Mesothelial cell of epicardium (in vitro differentiated cells): Measurements from ENCODE around the gene TP73. TPM values are rescaled to one million over a fixed set of nuclear protein-coding genes. Genes with fewer than 3 reads are reported as not detected.
"Not testable (repeated sequence)": the region's sequence is repeated elsewhere in the genome, so short reads cannot be mapped to it uniquely, and the experiment has no call there.

Experiments
- DNase-seq, 2 experiments: peaks; one replicate each; pipeline ENCODE4 v3.0.0; 2021; ENCODE audit warnings: low spot score in 2 of 2; ENCODE audit not compliant: unreplicated experiment in 2 of 2
- H3K27ac Mint-ChIP-seq: 2 replicates; pipeline ENCODE4 v1.8.0; 2021; ENCODE audit warnings: mixed read lengths
- H3K27me3 Mint-ChIP-seq: 2 replicates; pipeline ENCODE4 v1.8.0; 2021; ENCODE audit warnings: low read depth, mixed read lengths
- H3K36me3 Mint-ChIP-seq: 2 replicates; pipeline ENCODE4 v1.8.0; 2021; ENCODE audit warnings: mixed read lengths
- H3K4me1 Mint-ChIP-seq: 2 replicates; pipeline ENCODE4 v1.8.0; 2021; ENCODE audit warnings: mixed read lengths
- H3K4me3 Mint-ChIP-seq: 2 replicates; pipeline ENCODE4 v1.8.0; 2021; ENCODE audit warnings: mild to moderate bottlenecking, moderate library complexity, mixed read lengths
- H3K9me3 Mint-ChIP-seq: 2 replicates; pipeline ENCODE4 v1.8.0; 2021; ENCODE audit warnings: mixed read lengths
- total RNA-seq: library from RNA; stranded (reverse); gene quantifications from 3 replicates; pipeline ENCODE4 v1.2.1, GENCODE V29; 2021
- TF ChIP-seq, protein P1 (sequence below): fragments of 200-600 bp; sonication (generic); IDR thresholded peaks from one replicate; pipeline ENCODE4 v1.5.0; 2021; ENCODE audit warnings: antibody characterized with exemption; ENCODE audit not compliant: unreplicated experiment

The TP73 gene
- total RNA-seq, 1 donor from 2014 or later: 1.4 TPM

GRCh38 chr1:3722846-3723245 lies 70.5 kb downstream of the TP73 start:
- no peaks in the 10 kb centered on the region for H3K9me3 Mint-ChIP-seq
- TF ChIP-seq, protein P1, sequence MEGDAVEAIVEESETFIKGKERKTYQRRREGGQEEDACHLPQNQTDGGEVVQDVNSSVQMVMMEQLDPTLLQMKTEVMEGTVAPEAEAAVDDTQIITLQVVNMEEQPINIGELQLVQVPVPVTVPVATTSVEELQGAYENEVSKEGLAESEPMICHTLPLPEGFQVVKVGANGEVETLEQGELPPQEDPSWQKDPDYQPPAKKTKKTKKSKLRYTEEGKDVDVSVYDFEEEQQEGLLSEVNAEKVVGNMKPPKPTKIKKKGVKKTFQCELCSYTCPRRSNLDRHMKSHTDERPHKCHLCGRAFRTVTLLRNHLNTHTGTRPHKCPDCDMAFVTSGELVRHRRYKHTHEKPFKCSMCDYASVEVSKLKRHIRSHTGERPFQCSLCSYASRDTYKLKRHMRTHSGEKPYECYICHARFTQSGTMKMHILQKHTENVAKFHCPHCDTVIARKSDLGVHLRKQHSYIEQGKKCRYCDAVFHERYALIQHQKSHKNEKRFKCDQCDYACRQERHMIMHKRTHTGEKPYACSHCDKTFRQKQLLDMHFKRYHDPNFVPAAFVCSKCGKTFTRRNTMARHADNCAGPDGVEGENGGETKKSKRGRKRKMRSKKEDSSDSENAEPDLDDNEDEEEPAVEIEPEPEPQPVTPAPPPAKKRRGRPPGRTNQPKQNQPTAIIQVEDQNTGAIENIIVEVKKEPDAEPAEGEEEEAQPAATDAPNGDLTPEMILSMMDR: no peak
- H3K27me3 Mint-ChIP-seq: peaks cover 20% of the 10 kb centered on the region
- H3K27ac Mint-ChIP-seq: no peak overlapping the region
- H3K4me1 Mint-ChIP-seq: no peaks in the 10 kb centered on the region
- no peaks in the 10 kb centered on the region for H3K36me3 Mint-ChIP-seq
- no peak for DNase-seq
- no peak overlapping the region for H3K4me3 Mint-ChIP-seq

DNA sequence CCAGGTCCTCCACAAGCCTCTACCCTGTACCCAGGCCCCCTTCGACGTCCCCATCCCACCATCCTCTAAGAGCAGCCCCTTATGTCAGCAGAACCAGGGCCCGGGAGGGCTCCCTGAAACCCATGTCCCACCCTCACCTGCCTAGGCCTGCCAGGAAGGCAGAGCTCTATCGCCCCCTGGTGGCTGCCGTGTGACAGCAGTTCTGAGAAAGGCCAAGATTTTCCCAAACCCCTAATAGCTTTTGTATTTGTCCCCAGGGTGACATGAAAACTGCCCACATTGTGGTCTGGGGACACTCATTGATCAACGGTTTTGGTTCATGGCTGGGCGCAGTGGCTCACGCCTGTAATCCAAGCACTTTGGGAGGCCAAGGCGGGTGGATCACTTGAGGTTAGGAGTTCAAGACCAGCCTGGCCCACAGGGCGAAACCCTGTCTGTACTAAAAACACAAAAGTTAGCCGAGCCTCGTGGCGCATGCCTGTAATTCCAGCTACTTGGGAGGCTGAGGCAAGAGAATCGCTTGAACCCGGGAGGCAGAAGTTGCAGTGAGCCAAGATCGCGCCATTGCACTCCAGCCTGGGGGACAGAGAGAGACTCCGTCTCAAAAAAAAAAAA lies 72.2 kb downstream of the TP73 start:
- not testable (repeated sequence) for H3K9me3 Mint-ChIP-seq, H3K36me3 Mint-ChIP-seq, H3K4me3 Mint-ChIP-seq, H3K4me1 Mint-ChIP-seq
- Mint-ChIP-seq H3K27ac (peak overlapping the region; percentile 67), H3K27me3 (peaks cover 30% of the 10 kb centered on the region)
- DNase-seq: peak; percentile 83 to 90
- TF ChIP-seq, protein P1: peak; percentile 97

GRCh38 chr1:3725366-3725765 lies 73.0 kb downstream of the TP73 start:
- Mint-ChIP-seq H3K4me3 (no peak overlapping the region), H3K27ac (no peak overlapping the region), H3K4me1 (no peaks in the 10 kb centered on the region), H3K9me3 (no peaks in the 10 kb centered on the region), H3K27me3 (peaks cover 29% of the 10 kb centered on the region), H3K36me3 (no peaks in the 10 kb centered on the region)
- DNase-seq: no peak
- TF ChIP-seq, protein P1: no peak

GRCh38 chr1:3727042-3727824 lies 74.9 kb downstream of the TP73 start:
- Mint-ChIP-seq H3K27ac (no peak overlapping the region), H3K9me3 (no peaks in the 10 kb centered on the region), H3K4me3 (no peak overlapping the region), H3K4me1 (no peaks in the 10 kb centered on the region), H3K27me3 (peaks cover 32% of the 10 kb centered on the region), H3K36me3 (no peaks in the 10 kb centered on the region)
- TF ChIP-seq, protein P1: no peak
- DNase-seq: no peak

DNA sequence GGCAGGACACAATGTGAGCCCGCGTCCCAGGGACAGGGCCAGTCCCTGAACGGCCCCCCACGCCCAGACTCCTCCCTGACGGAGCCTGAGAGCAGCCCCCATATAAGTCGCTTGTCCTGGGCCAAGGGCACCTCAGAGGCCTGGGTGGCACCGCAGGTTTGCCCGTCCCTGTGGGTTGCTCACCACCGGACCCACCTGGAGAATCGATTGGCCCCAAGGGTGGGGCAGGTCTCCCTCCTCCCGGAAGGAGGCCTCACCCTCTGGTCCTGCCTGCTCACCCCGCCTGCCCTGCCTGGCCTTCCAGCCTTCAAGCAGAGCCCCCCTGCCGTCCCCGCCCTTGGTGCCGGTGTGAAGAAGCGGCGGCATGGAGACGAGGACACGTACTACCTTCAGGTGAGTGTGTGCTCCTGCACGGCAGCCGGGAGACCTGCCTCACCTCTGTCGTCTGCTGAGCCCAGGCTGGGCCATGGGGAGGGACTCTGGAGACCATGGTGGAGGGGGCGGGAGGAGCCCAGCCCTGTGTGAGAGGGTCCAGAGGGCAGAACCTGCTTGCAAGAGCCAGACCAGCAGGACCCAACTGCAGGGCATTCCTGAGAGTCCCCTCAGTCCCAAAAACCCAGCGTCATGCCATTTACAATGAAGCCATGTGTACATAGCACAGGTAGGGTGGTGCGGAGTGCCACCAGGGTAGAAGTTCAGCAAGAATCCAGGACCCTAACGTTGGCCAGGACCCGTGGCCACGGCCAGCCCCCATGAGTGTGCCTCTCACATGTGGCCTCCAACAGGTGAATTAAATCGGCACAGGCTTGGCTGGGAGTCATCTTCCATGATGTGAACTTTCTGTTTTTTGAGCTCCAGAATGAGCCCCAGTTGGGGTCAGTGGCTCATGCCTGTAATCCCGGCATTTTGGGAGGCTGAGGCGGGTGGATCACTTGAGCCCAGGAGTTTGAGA lies 75.8 kb downstream of the TP73 start:
- no peaks in the 10 kb centered on the region for H3K4me1 Mint-ChIP-seq
- H3K27me3 Mint-ChIP-seq: peaks cover 32% of the 10 kb centered on the region
- H3K27ac Mint-ChIP-seq: no peak overlapping the region
- no peak for DNase-seq
- TF ChIP-seq, protein P1: no peak
- H3K36me3 Mint-ChIP-seq: no peaks in the 10 kb centered on the region
- no peaks in the 10 kb centered on the region for H3K9me3 Mint-ChIP-seq
- no peak overlapping the region for H3K4me3 Mint-ChIP-seq
